HG03378 (cell line): Measurements from ENCODE around the gene TOMM7.

Experiments
- ATAC-seq: cut with Tn5 transposase; IDR thresholded peaks from one replicate; pipeline ENCODE4 v1.9.1; 2021; ENCODE audit warnings: mild to moderate bottlenecking, moderate library complexity; ENCODE audit not compliant: unreplicated experiment

The TOMM7 gene

DNA sequence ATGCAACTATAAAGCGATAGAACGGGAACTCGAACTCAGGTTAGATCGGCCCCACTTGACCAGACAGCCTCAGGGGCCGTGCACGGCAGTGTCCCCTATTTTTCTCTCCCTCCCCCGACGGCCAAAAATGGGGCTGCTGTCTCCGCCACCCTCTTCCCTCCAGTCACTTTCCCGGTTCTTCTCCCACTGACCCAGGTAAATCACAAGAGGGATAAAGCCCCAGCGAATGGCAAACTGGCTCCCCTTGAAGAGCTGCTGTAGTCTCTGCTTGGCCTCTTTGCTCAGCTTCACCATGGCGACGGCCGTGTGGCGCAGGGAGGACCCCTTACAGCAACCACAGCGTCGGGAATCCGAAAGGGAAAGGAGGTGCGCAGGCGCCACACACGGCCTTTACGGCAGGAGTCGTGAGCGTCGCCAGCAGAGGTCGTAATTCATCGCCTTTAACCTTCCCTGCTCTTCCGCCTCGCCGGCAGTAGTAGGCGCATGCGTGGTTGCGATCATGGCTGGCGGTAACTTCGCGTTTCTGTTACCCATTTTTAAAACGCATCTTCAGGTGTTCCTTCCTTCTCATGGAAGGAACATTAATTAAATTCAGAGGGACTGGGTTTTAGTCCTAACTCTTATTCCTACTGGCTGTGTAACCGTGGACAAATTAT is at the start of gene TOMM7:
TOMM7 (minus strand) TSS at position 364 of the 656 bp plus-strand sequence; CDS start at position 294, 70 bp downstream.
- ATAC-seq: peak; percentile 75

DNA sequence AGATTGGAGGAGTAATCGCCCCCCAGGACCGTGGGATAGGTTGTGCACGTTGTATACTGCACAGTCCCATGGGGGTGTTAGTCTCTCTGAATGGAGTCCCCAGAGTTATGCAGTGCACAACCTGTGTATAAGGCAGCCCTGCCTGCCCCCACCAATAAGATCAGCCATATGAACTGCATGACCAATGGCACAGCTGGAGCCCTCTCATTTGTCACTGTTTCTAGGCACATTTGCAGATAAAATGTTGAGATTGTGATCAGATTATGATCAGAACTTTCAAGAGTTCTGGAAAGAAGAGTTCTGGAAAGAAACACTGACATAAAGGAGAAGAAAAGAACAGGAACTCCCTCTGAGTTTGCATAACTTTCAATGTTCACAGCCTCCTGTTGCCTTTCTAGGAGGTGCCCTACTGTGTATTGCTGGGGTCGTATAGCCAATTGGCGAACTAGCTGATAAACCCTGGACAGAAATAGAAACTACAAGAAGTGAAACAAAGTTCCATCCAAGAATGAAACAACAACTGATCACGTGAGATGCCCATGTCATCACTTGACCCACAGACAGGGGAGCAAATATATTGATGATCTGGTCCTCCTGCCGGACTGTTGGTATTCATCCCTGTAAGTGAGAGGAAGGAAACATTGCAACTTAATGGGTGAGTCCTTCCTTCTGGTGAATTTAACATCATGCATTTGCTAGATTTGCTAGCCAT is 49.6 kb upstream of the TOMM7 start:
- peak; percentile 95 for ATAC-seq

DNA sequence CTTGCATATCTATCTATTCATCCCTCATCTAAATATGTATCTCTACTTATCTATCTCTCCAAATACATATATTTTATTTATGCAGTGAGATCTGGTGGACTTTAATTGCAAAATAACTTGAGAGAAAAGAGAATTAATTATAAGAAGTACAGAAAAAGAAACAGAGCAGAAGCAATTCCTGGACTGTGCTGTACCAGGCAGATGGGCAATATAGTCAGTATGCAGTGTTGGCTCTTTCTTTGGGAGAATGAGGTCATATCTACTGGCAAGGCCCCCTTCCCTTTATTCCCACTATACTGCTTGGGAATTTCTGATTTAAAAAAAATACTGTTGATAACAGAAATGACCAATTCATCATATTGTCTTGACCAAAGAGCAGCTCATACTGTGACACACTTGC is 49.0 kb upstream of the TOMM7 start:
- ATAC-seq: no peak

DNA sequence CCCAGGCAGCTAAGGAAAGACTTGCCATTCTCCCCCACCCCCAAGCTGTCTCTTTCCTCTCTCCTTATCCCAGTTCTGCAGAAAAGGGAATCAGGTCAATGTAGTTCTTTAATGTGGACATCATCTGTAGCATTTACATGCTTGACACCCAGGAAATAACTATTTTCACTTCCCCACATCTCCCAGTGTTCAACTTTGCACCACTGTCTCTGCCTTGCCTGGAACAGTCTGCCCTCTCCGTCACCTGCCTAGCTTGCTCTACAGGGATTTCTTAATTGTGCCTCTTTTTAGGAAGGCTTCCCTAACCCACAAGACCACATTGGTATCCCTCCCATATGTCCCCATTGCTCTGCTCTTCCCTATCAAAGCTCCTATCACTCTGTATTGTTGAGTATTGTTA is 45.9 kb upstream of the TOMM7 start:
- no peak for ATAC-seq

DNA sequence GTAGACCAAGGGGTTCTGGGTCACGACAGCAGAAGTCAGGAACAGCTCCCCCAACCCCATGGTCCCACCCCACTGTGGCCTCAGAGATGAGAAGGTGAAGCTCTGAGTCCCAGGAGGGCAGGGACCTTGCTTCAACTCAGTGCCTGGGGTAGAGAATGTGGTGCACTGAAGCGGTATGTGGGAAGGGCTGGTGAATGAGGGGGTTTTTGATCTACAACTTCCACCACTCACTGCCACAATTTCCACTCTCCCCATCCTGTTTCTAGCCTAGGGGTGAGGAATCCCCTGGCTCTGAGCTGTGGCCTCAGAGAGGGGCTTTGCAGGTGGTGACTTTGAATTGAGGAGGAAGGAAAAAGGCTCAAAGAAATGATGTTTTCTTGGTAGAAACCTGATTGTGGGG is 44.9 kb upstream of the TOMM7 start:
- no peak for ATAC-seq

DNA sequence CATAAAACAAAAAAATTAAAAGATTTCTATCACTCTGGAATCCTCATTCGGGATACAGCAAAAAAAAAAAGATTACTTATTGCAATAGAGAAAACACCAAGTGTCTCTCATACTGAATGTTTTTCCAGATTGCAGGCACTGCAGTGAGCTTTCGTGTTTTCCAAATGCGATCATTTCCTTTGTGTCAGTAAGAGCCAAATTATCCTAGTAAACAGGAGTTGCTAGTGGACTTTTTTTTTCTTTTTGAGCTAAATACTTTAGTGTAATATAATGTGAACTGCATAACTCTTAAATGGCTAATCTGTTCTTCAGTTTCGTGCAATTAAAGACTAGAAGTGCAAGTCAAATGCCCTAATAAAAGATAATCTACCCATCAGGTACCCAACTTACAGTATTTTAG is 44.4 kb upstream of the TOMM7 start:
- no peak for ATAC-seq

DNA sequence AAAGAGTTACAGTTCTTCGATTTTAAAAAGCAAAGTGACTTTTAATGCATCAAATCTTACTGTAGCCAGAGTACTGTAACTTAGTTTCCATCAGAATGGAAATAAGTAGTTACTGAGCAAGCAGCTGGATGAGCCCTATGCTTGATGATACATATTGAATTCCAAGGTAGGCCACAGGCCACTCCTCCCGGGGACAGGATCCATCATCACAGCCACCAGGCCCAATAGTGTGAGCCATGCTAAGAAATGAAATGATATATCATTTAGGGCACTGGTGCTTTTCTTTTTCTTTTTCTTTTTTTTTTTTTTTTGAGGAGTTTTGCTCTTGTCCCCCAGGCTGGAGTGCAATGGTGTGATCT is 42.9 kb upstream of the TOMM7 start:
- ATAC-seq: no peak

DNA sequence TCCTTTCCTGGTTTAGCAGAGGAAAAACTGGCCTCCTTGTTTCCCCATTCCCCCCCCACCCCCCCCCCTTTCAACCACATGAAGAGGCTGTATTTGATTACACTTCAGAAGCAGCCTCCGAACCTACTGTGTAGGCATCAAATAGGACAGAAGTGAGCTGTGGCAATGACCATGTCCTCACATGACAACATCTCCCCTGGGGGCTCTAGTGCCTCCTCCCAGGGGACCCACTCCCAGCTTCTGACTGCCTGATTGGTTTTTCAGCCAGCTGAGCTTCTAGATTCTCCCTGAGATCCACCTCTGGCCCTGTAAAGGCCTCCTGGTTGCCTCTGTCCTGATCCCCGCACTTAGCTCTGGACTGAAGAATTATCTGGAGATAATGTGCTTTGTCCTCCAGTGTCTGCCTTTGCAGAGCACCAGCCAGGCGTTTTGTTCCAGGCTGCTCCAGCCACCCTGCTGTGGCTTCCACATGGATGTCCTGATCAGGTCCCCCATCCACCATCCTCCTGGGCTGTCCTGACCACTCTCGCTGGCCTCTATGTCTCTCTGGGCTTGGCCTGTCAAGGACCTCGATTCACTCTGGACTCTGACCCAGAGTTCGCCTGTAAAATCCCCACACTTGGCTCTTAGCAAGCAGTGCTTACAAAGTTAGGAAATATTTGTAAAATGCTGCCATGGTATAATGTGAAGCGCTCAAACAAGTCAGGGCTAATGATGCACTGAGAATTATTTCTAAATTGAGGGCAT is 42.4 kb upstream of the TOMM7 start:
- ATAC-seq: no peak

DNA sequence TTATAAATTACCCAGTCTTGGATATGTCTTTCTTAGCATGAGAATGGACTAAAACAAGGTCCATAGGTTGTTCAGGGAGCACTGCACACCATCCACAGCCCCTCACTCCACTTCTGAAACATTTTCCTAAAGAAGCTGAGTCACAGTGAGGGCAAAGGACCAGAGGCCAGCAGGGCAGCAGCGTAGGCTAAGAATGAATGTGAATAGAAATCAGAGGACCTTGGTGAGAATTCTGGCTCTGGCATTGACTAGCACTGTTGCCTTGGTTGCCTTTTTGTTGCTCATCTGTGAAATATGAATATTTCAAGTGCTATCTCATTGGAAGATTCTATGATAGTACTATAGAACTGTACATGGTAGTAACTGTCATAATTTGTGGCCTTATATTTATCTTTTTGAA is 41.7 kb upstream of the TOMM7 start:
- no peak for ATAC-seq

DNA sequence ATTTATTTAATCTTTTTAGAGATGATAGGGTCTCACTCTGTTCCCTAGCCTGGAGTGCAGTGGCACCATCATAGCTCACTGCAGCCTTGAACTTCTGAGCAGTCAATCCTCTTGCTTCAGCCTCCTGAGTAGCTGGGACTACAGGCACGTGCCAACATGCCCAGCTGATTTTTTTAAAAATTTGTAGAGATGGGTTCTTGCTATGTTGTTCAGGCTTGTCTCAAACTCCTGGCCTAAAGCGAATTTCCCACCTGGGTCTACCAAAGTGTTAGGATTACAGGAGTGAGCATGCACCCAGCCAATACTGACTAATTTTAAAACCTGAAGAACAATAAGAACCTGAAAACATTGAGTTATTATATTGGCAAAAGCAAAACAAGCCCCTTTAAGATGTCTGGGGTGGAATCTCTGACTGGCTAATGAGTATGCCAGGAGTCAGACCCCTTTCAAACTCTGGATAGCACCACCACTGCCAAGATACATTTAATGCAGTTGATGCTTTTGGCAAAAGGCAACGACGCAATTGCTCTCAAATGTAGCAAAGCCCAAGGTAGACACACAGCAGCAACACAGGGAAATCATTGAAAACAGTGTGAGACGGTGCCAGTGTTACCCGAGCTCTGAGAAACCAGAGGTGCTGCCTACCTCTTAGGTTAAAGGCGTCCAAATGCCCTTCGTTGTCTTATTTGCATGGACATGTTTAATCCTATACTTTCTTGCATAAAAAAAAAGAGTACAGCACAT is 40.7 kb upstream of the TOMM7 start:
- no peak for ATAC-seq

DNA sequence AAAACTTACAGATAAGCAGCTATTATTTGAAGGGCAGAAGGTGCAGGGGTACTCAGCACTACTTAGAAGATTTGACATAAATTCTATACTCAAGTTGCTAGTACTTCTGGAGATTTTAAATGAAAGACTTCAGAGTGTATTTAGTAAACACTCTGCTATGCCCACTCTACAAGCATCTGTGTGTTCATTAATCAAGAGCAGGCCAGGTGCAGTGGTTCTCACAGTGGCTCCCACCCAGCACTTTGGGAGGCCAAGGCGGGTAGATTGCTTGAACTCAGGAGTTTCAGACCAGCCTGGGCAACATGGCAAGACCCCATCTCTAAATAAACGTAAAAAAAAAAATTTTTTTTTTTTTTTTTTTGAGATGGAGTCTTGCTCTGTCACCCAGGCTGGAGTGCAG is 38.9 kb upstream of the TOMM7 start:
- no peak for ATAC-seq

DNA sequence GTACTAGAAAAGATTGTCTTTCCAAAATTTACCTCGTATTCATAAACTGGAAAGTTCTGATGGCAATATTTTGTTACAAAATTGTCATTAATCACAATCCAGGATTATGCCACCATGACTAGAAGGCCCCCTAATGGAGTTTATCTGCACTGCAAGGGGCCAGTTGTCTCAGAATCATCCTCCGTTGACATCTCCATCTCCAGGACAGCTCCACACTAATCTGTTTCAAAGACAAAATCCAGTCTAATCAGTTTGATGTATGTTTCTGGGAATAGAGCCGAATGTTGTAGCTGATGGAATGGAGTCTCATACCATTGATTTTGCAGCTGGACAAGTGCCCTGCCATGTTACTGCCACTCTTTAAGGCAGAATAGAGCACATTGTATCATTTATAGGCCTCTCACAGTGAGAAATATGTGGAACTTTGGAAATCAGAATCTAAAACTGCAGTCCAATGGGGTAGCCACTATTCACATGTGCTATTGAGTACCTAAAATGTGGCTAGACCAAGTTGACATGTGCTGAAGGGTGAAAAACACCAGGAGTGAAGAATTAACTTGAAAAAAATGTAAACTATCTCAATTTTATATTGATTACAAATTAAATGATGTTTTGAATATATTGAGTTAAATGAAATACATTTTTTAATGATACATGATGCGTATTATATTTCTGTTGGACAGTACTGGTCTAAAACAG is 38.3 kb upstream of the TOMM7 start:
- ATAC-seq: no peak

DNA sequence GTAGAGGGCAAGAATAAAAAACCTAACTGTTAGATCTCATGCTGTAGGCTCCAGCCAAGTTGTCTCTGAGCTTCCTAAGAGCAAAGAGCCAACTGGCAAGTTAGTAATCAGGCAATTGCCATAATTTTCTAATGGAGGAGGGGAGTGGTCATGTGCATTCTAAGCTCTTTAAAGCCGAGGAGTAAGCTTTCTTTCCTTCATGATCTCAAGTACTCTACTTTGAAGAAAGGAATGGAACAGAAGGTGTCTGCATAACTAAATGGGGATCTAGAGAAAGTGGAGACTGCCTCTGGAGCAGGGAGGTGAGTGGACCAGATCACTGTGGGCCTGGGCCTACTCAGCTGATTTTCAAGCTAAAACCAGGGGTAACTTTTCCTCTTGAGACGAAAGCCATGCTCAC is 37.7 kb upstream of the TOMM7 start:
- no peak for ATAC-seq

DNA sequence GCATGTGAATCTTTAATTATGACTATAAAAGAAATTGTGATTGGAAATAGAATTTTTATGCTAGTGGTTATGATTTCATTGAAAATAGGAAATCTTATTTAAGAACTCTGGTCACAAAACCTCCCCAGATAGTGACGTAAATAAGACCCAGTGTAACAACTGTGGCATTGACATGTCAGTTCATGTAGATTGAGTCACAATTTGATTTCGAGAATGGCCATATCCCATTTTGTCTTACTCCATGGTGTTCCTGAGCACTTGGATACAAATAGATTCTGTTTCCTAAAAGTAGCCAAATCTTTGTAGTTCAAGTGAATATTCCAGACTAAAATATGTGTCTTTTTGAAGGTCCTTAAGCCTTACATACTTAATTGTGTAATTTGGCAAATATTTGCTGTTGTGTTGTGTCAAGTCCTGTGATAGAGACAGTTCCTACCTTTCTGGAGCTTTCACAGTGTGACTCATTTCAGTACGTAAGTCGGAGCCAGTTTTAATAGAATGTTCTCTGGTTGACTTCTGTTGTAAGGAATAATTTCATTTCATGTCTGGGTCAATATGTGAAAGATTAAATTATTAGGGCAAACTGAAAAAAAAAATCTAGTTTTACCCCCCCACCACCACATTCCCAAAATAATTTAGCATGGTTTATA is 37.1 kb upstream of the TOMM7 start:
- no peak for ATAC-seq

DNA sequence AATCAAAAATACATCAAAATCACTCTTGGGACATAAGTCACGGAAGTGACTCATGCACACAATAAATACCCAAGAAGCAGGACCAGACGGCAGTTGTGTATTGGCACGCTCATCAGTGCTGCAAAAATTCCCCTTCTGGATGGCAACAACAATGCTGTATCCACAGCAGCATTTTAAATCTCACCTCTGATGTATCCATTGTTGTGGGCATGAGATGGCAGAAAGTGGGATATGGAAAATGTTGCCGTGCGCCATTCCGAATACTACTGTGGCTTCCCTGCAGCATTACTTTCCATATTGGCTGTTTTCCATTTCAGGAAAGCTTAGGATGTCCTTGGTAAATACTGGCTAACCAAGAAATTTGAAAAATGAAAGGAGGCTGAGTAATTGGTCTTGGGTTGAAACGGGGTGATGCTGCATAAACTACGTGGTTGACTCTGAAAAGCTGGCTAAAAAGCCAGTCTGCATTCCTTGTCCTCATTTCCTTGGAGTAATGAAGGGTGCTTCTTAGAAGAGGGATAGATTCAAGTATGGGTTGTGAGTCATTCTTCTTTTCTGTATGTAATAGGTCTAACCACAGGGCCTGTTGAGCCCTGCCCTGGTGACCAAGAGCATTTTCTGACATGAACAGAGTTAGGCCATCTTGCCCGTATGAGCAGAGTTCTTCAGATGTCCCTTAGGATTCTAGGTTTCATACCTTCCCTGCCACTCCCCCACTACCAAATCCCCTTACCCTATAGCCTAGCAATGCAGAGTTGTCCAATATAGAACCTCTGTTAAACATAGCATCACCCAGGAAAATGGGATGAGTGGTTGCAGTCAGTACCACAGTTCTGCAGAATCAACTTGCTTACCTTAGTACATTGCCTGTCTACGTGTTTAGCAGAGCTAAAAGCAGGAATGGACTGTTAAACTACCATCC is 36.3 kb upstream of the TOMM7 start:
- no peak for ATAC-seq

DNA sequence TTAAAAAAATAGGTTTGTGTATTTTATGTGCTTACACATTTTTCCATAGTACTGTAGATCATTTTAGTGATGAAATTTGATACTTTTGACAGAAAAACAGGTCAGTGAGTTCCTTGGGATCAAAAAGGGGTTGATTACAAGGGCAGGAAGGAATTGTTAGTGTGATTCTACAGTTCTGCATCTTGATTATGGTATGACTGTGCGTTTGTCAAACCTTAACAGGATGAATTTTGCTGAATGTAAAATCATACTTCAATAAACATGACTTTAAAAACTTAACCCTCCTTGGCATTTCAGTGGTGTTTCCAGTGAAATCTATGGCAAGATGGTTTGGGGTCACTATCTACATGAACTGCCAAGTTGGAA is 35.6 kb upstream of the TOMM7 start:
- no peak for ATAC-seq

DNA sequence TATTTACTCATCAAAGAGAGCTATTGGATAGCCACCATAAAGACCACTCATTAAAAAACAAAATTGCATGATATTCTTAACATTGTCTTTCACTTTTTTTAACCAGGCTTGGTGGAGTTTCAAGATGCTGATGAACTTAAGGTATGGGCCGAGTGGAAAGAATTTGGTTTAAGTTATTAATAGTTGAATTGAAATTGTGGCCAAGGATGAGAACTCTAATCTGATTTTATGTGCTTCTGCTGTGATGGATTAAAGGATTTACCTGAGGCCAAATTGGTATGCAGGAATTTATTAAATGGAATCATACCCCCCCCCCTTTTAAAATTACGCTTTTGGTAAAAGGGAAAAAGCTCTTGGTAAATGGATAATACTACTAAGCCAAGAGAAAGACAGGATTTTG is 33.8 kb upstream of the TOMM7 start:
- no peak for ATAC-seq

DNA sequence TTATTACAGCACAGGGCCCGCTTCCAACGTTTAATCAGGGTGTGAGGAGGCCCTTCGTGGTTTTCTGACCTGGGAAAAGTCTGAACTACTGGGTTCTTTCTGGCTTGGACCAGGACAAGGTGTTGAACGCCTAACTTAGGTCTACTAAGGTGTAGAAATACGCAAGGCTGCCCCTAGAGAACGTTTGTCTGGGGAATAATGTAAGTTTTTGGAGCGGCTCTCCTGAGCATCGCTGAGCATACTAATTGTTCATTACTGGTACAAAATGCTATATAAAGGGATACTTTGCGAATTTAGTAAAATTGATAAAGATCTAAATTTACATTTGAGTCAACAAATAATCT is 32.4 kb upstream of the TOMM7 start:
- ATAC-seq: no peak
